ENCODE measurements around the gene MRPL11.

DNA sequence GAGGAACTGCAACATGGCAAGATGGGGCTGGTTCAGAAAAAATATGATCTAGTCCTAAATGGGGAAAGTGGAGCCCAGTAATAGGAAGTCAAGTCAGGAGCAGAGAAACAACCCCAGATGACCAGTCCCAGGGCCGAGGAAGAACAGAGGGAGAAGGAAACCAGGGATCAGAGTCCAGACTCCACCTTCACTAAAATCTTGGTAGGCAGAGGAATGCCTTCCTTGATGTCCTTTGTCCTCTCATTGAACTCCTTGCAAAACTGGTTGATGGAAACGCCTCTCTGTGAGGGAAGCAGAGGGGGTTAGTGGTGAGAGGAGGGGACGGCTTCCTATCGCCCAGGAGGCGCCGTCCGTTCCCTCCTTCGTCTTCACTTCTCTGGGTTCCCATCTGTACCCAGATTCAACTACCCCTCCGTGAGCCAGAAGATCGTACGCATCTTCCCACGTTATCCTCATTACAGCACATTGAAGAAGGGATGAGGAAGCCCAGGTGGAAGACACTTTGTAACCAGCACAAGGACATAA, 607 bp downstream of the MRPL11 start:
- TF ChIP-seq POLR2A (IDR thresholded peaks at IDR 0.05) (no peak), POLR2AphosphoS5 (IDR thresholded peaks at IDR 0.05) (no peak)
- TF ChIP-seq, protein P1, sequence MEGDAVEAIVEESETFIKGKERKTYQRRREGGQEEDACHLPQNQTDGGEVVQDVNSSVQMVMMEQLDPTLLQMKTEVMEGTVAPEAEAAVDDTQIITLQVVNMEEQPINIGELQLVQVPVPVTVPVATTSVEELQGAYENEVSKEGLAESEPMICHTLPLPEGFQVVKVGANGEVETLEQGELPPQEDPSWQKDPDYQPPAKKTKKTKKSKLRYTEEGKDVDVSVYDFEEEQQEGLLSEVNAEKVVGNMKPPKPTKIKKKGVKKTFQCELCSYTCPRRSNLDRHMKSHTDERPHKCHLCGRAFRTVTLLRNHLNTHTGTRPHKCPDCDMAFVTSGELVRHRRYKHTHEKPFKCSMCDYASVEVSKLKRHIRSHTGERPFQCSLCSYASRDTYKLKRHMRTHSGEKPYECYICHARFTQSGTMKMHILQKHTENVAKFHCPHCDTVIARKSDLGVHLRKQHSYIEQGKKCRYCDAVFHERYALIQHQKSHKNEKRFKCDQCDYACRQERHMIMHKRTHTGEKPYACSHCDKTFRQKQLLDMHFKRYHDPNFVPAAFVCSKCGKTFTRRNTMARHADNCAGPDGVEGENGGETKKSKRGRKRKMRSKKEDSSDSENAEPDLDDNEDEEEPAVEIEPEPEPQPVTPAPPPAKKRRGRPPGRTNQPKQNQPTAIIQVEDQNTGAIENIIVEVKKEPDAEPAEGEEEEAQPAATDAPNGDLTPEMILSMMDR (IDR thresholded peaks at IDR 0.05): no peak
